HG02571 (cell line): ENCODE data around the gene COLEC11.

Experiments used
- ATAC-seq: cut with Tn5 transposase; IDR thresholded peaks from one replicate; pipeline ENCODE4 v1.9.1; 2021; ENCODE audit warnings: mild to moderate bottlenecking, moderate library complexity; ENCODE audit not compliant: unreplicated experiment

Gene COLEC11

GRCh38 chr2:3584608-3585260 lies 10.2 kb upstream of the COLEC11 start:
- no peak for ATAC-seq

DNA sequence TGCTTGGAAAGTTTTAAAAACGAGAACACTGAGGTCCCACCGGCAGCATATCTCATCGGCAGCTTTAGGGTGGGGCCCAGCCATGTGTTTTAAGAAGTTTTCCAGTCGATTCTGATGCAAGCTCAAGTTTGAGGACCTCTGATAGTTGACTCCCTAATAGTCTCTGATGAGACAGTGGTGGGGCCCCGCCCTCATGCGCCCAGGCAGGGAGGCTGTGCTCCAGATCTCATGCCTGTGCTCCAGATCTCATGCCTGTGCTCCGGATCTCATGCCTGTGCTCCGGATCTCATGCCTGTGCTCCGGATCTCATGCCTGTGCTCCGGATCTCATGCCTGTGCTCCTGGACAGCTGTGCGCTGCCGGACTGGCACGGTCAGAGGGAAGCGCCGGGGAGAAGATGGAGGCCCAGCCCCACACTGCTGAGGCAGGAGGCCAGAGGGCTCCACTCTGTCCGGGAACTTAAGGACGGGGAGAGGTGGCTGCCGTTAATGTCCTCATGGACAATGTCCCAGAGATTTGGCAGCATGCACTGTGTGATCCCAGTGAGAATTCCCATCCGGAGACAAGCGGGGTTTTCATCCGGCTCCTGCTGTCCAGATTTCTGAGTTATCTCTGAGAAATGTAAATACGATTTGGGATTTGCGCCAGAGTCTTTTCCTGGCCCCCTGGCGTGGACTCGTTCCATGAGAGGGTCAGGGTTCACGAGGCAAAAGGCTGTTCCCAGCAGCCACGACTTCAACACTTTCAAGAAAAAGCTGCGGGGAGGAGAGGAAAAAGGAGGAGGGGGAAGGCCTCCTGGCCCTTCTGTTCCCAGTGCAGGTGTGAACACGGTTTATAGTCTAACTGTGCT lies 9.4 kb upstream of the COLEC11 start:
- no peak for ATAC-seq

- no peak for ATAC-seq
Observed at GRCh38 chr2:3586220-3586619, 8.7 kb upstream of the COLEC11 start.

DNA sequence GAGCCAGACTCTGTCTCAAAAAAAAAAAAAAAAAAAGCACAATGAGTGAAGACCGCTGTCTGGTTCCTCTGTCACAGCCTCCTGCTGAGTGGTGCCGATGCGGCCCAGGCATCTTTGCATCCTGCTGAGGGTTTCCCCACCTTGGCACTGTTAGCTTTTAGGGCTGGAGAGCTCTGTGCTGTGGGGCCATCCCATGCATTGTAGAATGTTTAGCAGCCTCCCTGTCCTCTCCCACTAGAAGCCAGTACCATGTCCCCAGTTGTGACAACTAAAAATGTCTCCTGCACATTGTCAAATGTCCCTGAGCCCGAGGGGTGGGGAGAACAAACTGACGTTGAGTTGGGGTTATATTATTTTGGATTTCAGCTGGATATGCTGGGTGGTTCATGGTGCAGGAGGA lies 7.9 kb upstream of the COLEC11 start:
- ATAC-seq = no peak

DNA sequence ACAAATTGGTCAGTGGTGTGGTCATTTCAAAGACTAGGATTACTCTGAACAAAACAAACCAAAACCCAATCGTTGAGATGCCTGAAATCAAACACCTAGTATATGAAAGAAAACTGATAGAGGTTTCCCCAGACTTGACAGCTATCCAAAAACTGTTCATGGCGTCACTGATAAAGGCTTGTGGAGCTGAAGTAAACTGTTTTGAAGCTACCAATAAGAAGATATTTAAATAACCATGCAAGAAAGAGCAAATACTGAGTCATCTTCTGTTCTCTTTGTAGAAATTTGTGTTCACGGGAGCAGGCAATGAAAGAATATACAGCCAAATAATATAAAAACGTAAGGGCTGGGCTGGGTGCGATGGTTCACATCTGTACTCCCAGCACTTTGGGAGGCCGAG lies 7.5 kb upstream of the COLEC11 start:
- ATAC-seq = no peak

DNA sequence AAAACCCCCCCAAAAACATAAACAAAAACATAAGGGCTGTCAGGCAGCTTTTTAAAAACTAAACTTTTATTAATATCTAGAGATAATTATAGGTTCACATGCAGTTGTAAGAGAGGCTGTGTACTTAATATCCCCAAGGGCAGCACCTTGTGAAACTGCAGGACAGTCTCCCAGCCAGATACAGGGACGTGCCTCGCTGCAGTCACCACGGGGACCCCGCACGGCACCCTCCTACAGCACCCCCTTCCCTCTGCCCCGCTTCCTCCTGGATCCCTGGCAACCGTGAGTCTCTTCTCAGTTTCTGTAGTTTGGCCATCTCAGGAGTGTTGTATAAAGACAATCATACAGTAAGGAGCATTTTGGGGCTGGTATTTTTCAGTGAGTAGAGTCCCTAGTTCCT lies 6.8 kb upstream of the COLEC11 start:
- ATAC-seq = no peak

DNA sequence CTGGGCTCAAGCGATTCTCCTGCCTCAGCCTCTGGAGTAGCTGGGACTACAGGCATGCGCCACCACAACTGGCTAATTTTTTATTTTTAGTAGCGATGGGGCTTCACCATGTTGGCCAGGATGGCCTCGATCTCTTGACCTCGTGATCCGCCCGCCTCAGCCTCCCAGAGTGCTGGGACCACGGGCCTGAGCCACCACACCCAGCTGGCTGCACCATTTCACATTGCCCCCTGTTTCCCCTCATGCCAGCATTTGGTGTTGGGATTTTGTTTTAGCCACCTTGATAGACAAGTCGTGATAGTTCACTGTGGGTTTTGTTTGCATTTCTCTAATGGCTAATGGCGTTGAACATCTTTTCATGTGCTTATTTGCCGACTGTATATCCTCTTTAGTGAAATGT lies 5.8 kb upstream of the COLEC11 start:
- ATAC-seq = no peak

GRCh38 chr2:3595404-3595803 lies 492 bp downstream of the COLEC11 start:
- no peak for ATAC-seq

GRCh38 chr2:3595985-3596384 lies 1.1 kb downstream of the COLEC11 start:
- ATAC-seq = peak; percentile 88

- no peak for ATAC-seq
Observed at GRCh38 chr2:3596901-3597417, 2.0 kb downstream of the COLEC11 start.

- no peak for ATAC-seq
Observed at GRCh38 chr2:3597567-3597966, 2.7 kb downstream of the COLEC11 start.

- no peak for ATAC-seq
Observed at GRCh38 chr2:3598197-3598910, 3.4 kb downstream of the COLEC11 start.

GRCh38 chr2:3598912-3599854 lies 4.3 kb downstream of the COLEC11 start:
- ATAC-seq = no peak

GRCh38 chr2:3600256-3600855 lies 5.4 kb downstream of the COLEC11 start:
- ATAC-seq = no peak

- ATAC-seq = no peak
Observed at GRCh38 chr2:3601561-3602271, 6.8 kb downstream of the COLEC11 start.

- ATAC-seq = no peak
Observed at GRCh38 chr2:3602553-3603339, 7.8 kb downstream of the COLEC11 start.

- ATAC-seq = no peak
Observed at GRCh38 chr2:3603536-3604206, 8.8 kb downstream of the COLEC11 start.

DNA sequence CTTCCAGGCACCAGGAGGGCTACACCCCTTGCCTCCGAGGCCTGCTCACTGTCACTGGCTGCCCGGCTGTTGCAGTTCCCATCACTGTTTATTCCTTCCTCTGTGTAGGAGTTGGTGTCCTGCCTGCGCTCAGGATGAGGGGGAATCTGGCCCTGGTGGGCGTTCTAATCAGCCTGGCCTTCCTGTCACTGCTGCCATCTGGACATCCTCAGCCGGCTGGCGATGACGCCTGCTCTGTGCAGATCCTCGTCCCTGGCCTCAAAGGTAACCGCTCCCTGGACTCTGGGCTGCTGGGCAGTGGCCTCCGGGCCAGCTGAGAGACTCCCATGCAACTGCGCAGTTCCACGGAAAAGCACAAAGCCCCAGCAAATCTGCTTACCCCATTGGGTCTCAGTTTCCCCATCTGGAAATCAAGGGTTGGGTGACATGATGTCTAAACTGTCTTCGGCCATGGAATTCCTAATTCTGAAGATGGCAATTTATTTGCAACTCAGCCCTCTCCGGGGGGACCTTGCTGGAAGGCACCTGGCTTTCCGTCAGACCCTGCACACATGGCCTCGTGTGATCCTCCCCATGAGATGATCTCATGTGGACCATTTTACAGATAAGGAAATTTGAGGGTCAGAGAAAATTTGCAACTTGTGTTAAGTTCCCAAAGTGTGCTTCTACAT lies 9.4 kb downstream of the COLEC11 start:
- no peak for ATAC-seq
